Gastrocnemius medialis (tissue), 4 donors: ENCODE results near the gene TOPAZ1. TPM values are rescaled to one million over a fixed set of nuclear protein-coding genes. Genes with fewer than 3 reads are reported as not detected.

Source experiments
- ATAC-seq, 2 donors: fragments of 150-250 bp; one replicate each; pipeline ENCODE4 v1.9.1; 2016
- DNase-seq, 2 donors: peaks; one replicate each; pipeline ENCODE4 v3.0.0-alpha.2; 2019
- H3K27ac ChIP-seq, 4 donors: fragments of 200-600 bp; sonication (generic); 1 replicate in 1 of 4; 2 replicates in 3 of 4; pipeline ENCODE4 v1.5.1; 2016 to 2018; ENCODE audit warnings: mild to moderate bottlenecking in 2 of 4, moderate library complexity in 1 of 4
- H3K27me3 ChIP-seq, 3 donors: fragments of 200-600 bp; sonication (generic) in 2 of 3; 1 replicate in 1 of 3; 2 replicates in 2 of 3; pipeline versions ENCODE4 v1.5.1 to v1.6.0; 2016 to 2019; ENCODE audit warnings: mild to moderate bottlenecking in 1 of 3, moderate library complexity in 1 of 3
- H3K36me3 ChIP-seq, 2 donors: fragments of 200-600 bp; sonication (generic) in 1 of 2; one replicate each; pipeline ENCODE4 v1.5.1; 2017 to 2018
- H3K4me1 ChIP-seq, 2 donors: fragments of 200-600 bp; sonication (generic) in 1 of 2; one replicate each; pipeline ENCODE4 v1.5.1; 2016 to 2017; ENCODE audit warnings: mild to moderate bottlenecking in 2 of 2
- H3K4me3 ChIP-seq, 4 donors: fragments of 200-600 bp; sonication (generic) in 3 of 4; 1 replicate in 1 of 4; 2 replicates in 3 of 4; pipeline ENCODE4 v1.5.1; 2016 to 2019; ENCODE audit warnings: mild to moderate bottlenecking in 2 of 4
- H3K9me3 ChIP-seq, 3 donors: fragments of 200-600 bp; sonication (generic) in 2 of 3; 1 replicate in 1 of 3; 2 replicates in 2 of 3; pipeline ENCODE4 v1.5.1; 2016 to 2019
- POLR2A ChIP-seq, 2 donors: fragments of 450-650 bp; IDR thresholded peaks; one replicate each; pipeline ENCODE4 v1.6.1; 2017; ENCODE audit warnings: antibody characterized with exemption in 2 of 2, mild to moderate bottlenecking in 2 of 2, moderate library complexity in 2 of 2
- in situ Hi-C, 4 donors: fragments of 200-750 bp; cut with MboI; loops; one replicate each; pipeline versions ENCODE4 v1.15.0 to v1.8.0; 2017; ENCODE audit warnings: low sequenced_read_pairs in 4 of 4
- intact Hi-C: fragments of 100-400 bp; cut with DNase I; formaldehyde crosslinking; loops from one replicate; pipeline ENCODE4 v1.15.1; 2023; ENCODE audit warnings: low total_unique reads
- total RNA-seq, 4 donors: library from RNA; depleted of rRNA; stranded (reverse); fragments of >200 nt; gene quantifications; one replicate each; pipeline versions ENCODE4 v1.1.0 to v1.2.3, GENCODE V29; 2016
- TF ChIP-seq, protein P1 (sequence below), 5 experiments: fragments of 450-650 bp in 3 of 5; fragments of 200-600 bp in 2 of 5; sonication (generic) in 2 of 5; IDR thresholded peaks in 4 of 5; conservative IDR thresholded peaks in 1 of 5; 1 replicate in 4 of 5; 2 replicates in 1 of 5; pipeline ENCODE4 v1.5.1; 2016 to 2019; ENCODE audit warnings: antibody characterized with exemption in 5 of 5, mild to moderate bottlenecking in 3 of 5, moderate library complexity in 3 of 5

Gene TOPAZ1
- total RNA-seq, 4 donors from 2014 or later: not detected

DNA sequence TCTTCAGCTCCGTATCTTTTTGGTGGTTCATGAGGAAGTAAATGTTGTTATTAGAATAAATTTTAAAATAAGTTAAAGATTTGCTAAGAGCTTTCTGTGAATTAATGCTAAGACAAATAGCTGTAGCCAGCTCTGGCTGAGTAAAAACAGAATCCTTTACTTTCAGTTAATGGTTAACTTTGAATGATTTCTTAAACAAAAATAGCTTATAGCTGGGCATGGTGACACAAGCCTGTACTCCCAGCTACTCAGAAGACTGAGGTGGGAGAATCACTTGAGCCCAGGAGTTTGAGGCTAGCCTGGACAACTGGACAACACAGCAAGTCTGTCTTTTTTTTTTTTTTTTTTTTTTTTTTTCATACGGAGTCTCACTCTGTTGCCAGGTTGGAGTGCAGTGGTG, 121.9 kb downstream of the TOPAZ1 start:
- in situ Hi-C loops (no loop called here), intact Hi-C loops (no loop called here)
- Histone ChIP-seq H3K36me3 (peaks cover 0 to 14% of the 10 kb centered on the region in 2 donors), H3K9me3 (no peaks in the 10 kb centered on the region), H3K27me3 (no peaks in the 10 kb centered on the region), H3K4me1 (no peaks in the 10 kb centered on the region), H3K27ac (no peak overlapping the region), H3K4me3 (no peak overlapping the region)
- TF ChIP-seq, protein P1, sequence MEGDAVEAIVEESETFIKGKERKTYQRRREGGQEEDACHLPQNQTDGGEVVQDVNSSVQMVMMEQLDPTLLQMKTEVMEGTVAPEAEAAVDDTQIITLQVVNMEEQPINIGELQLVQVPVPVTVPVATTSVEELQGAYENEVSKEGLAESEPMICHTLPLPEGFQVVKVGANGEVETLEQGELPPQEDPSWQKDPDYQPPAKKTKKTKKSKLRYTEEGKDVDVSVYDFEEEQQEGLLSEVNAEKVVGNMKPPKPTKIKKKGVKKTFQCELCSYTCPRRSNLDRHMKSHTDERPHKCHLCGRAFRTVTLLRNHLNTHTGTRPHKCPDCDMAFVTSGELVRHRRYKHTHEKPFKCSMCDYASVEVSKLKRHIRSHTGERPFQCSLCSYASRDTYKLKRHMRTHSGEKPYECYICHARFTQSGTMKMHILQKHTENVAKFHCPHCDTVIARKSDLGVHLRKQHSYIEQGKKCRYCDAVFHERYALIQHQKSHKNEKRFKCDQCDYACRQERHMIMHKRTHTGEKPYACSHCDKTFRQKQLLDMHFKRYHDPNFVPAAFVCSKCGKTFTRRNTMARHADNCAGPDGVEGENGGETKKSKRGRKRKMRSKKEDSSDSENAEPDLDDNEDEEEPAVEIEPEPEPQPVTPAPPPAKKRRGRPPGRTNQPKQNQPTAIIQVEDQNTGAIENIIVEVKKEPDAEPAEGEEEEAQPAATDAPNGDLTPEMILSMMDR (IDR thresholded peaks at IDR 0.05 in 4 of 5, conservative IDR thresholded peaks at IDR 0.05 in 1 of 5): no peak
- TF ChIP-seq POLR2A (IDR thresholded peaks at IDR 0.05): no peak
- ATAC-seq (no peak), DNase-seq (no peak)

DNA sequence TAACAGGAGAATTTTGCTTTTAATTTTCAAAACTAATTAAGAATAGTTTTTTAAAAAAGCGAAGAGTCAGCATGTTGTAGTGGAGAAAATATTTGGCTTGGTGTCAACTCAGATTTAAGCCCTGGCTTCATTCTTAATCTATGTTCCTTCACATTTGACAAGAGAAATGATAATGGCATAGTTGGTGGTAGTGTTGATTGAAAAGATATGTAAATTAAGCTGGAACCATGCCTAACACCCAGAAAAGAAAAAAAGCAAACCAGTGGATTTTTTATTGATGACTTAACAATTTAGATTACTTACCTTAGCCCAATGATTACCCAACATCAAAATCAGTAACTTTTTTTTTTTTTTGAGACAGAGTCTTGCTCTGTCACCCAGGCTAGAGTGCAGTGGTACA, 124.3 kb downstream of the TOPAZ1 start:
- Histone ChIP-seq H3K4me1 (no peaks in the 10 kb centered on the region), H3K4me3 (no peak overlapping the region), H3K27me3 (no peaks in the 10 kb centered on the region), H3K9me3 (no peaks in the 10 kb centered on the region), H3K36me3 (peaks cover 0 to 19% of the 10 kb centered on the region in 2 donors), H3K27ac (no peak overlapping the region)
- TF ChIP-seq POLR2A (IDR thresholded peaks at IDR 0.05): no peak
- TF ChIP-seq, protein P1 (IDR thresholded peaks at IDR 0.05 in 4 of 5, conservative IDR thresholded peaks at IDR 0.05 in 1 of 5): no peak
- intact Hi-C loops (no loop called here), in situ Hi-C loops (no loop called here)
- no peak for ATAC-seq
- DNase-seq: no peak

DNA sequence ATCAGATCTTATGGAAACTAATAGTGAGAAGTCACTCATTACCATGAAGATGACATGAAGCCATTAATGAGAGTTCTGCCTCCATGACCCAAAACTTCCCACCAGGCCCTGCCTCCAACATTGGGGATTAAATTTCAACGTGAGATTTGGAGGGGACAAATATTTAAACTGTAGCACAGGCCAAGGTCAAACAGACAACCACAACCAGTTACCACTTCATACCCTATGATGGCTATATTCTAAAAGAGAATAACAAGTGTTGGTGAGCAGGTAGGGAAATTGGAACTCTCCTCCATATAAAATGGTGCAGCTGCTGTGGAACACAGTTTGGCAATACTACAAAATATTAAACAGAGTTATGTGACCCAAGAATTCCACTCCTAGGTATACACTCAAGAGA, 133.8 kb downstream of the TOPAZ1 start:
- Histone ChIP-seq H3K36me3 (no peaks in the 10 kb centered on the region), H3K9me3 (no peaks in the 10 kb centered on the region), H3K4me3 (no peak overlapping the region), H3K27ac (no peak overlapping the region), H3K4me1 (no peaks in the 10 kb centered on the region), H3K27me3 (no peaks in the 10 kb centered on the region)
- ATAC-seq (no peak), DNase-seq (no peak)
- in situ Hi-C loops (no loop called here), intact Hi-C loops (no loop called here)
- TF ChIP-seq POLR2A (IDR thresholded peaks at IDR 0.05): no peak
- TF ChIP-seq, protein P1 (IDR thresholded peaks at IDR 0.05 in 4 of 5, conservative IDR thresholded peaks at IDR 0.05 in 1 of 5): no peak

Other genes starting within 250 kb of the TOPAZ1 start
- 10 to 100 TPM; 15.5 to 26.9 (median 22.7) TPM for gene TCAIM, start 96.9 kb downstream of the TOPAZ1 start, total RNA-seq
- gene ZNF445, start 235.8 kb downstream of the TOPAZ1 start, total RNA-seq: 1 to 10 TPM; 3.6 to 6.2 (median 3.8) TPM